SK-N-SH (cell line): ENCODE measurements around the gene SLC26A4. TPM values are rescaled to one million over a fixed set of nuclear protein-coding genes. Genes with fewer than 3 reads are reported as not detected.

Experiments used
- CTCF ChIA-PET: fragments of 300-600, 350-600 bp; formaldehyde crosslinking; extraction: SDS; loops from one replicate; lab custom pipeline; 2021; lab: Yijun Ruan, JAX
- POLR2A ChIA-PET: fragments of 350-600 bp; sonication (Branson Sonifier 250); formaldehyde crosslinking; extraction: SDS; loops from one replicate; lab custom pipeline; 2020; ENCODE audit warnings: antibody characterized with exemption, inconsistent platforms; lab: Yijun Ruan, JAX
- DNase-seq: peaks from one replicate; pipeline ENCODE4 v3.0.0; 2012
- H2AFZ ChIP-seq: fragments of 200-600 bp; sonication (generic); 2 replicates; pipeline ENCODE4 v1.8.1; 2016; ENCODE audit warnings: antibody characterized with exemption, mild to moderate bottlenecking, low read depth
- H3F3A ChIP-seq: fragments of 200-600 bp; sonication (generic); replicated peaks from 2 replicates; pipeline ENCODE3; 2016; ENCODE audit warnings: antibody characterized with exemption, mild to moderate bottlenecking; ENCODE audit not compliant: insufficient read depth
- H3K27ac ChIP-seq, 2 experiments: fragments of 200-500 bp in 1 of 2; fragments of 200-600 bp in 1 of 2; sonication (Bioruptor generic) in 1 of 2; sonication (generic), shearing (Covaris generic) in 1 of 2; 2 replicates each; pipeline versions ENCODE4 v1.5.1 to v1.6.1; 2014 to 2016; ENCODE audit warnings: low read depth in 2 of 2, inconsistent platforms in 1 of 2, low read length in 1 of 2, mild to moderate bottlenecking in 1 of 2, mixed read lengths in 1 of 2
- H3K27me3 ChIP-seq: fragments of 200-600 bp; sonication (generic), shearing (Covaris generic); 2 replicates; pipeline ENCODE4 v1.6.1; 2016; ENCODE audit warnings: mixed run types; ENCODE audit not compliant: insufficient read depth
- H3K36me3 ChIP-seq, 2 experiments: fragments of 200-500 bp in 1 of 2; fragments of 200-600 bp in 1 of 2; sonication (Bioruptor generic) in 1 of 2; sonication (generic) in 1 of 2; replicated peaks in 1 of 2; 2 replicates each; pipeline versions ENCODE3 to v1.5.1; 2014 to 2016; ENCODE audit warnings: low read length in 1 of 2, mild to moderate bottlenecking in 1 of 2; ENCODE audit not compliant: insufficient read depth in 2 of 2, control insufficient read depth in 1 of 2
- H3K4me1 ChIP-seq, 2 experiments: fragments of 200-500 bp in 1 of 2; fragments of 200-600 bp in 1 of 2; sonication (Bioruptor generic) in 1 of 2; sonication (generic), shearing (Covaris generic) in 1 of 2; 2 replicates each; pipeline versions ENCODE4 v1.5.1 to v1.6.1; 2014 to 2016; ENCODE audit warnings: low read depth in 1 of 2, low read length in 1 of 2, mixed run types in 1 of 2; ENCODE audit not compliant: insufficient read depth in 2 of 2, control insufficient read depth in 1 of 2
- H3K4me2 ChIP-seq: fragments of 200-600 bp; sonication (generic), shearing (Covaris generic); 2 replicates; pipeline ENCODE4 v1.6.1; 2017; ENCODE audit warnings: mixed run types
- H3K4me3 ChIP-seq, 2 experiments: fragments of 200-500 bp in 1 of 2; fragments of 200-600 bp in 1 of 2; sonication (Bioruptor generic) in 1 of 2; sonication (generic), shearing (Covaris generic) in 1 of 2; 2 replicates each; pipeline versions ENCODE4 v1.5.1 to v1.8.1; 2014 to 2016; ENCODE audit warnings: low read depth in 2 of 2, inconsistent platforms in 1 of 2, low read length in 1 of 2, mild to moderate bottlenecking in 1 of 2, mixed read lengths in 1 of 2, moderate library complexity in 1 of 2
- H3K79me2 ChIP-seq: fragments of 200-600 bp; sonication (generic); 2 replicates; pipeline ENCODE4 v1.8.1; 2017; ENCODE audit warnings: mild to moderate bottlenecking; ENCODE audit not compliant: insufficient read depth
- H3K9ac ChIP-seq: fragments of 200-600 bp; sonication (generic); 2 replicates; pipeline ENCODE4 v1.6.1; 2017; ENCODE audit warnings: mixed run types
- H3K9me2 ChIP-seq: fragments of 200-600 bp; sonication (generic); 2 replicates; pipeline ENCODE4 v1.6.1; 2017; ENCODE audit warnings: mixed run types
- H3K9me3 ChIP-seq: fragments of 200-600 bp; sonication (generic); 2 replicates; pipeline ENCODE4 v1.6.1; 2017; ENCODE audit warnings: mixed run types, mild to moderate bottlenecking, moderate library complexity
- H4K20me1 ChIP-seq: fragments of 200-600 bp; sonication (generic); 2 replicates; pipeline ENCODE4 v1.6.1; 2017; ENCODE audit warnings: mild to moderate bottlenecking, mixed run types; ENCODE audit not compliant: insufficient read depth
- FOSL2 ChIP-seq: IDR thresholded peaks from 2 replicates; pipeline ENCODE4 v1.4.0; 2012; ENCODE audit warnings: low read depth, mild to moderate bottlenecking, moderate library complexity, borderline replicate concordance
- FOXJ3 ChIP-seq: sonication (generic); formaldehyde crosslinking; IDR thresholded peaks from 2 replicates; pipeline ENCODE4 v1.5.1; 2020; ENCODE audit warnings: mild to moderate bottlenecking, missing genetic modification reagents
- FOXM1 ChIP-seq: IDR thresholded peaks from 2 replicates; pipeline ENCODE4 v1.4.0; 2012; ENCODE audit warnings: low read depth, mild to moderate bottlenecking
- JUND ChIP-seq: IDR thresholded peaks from 2 replicates; pipeline ENCODE4 v1.4.0; 2012
- MAX ChIP-seq: IDR thresholded peaks from 2 replicates; pipeline ENCODE4 v1.4.0; 2012; ENCODE audit warnings: low read depth
- MXI1 ChIP-seq: IDR thresholded peaks from 2 replicates; pipeline ENCODE4 v1.6.1; 2012; ENCODE audit warnings: mild to moderate bottlenecking, low read depth, low read length, improper control_type of control experiment
- PBX3 ChIP-seq: IDR thresholded peaks from 2 replicates; pipeline ENCODE4; 2012
- RCOR1 ChIP-seq: fragments of 150-350 bp; IDR thresholded peaks from 2 replicates; pipeline ENCODE4 v1.6.1; 2017; ENCODE audit warnings: antibody characterized with exemption, low read length
- REST ChIP-seq: IDR thresholded peaks from 2 replicates; pipeline ENCODE4 v1.6.1; 2012; ENCODE audit warnings: mild to moderate bottlenecking, low read depth, low read length, moderate library complexity
- RFX5 ChIP-seq: IDR thresholded peaks from 2 replicates; pipeline ENCODE4 v1.6.1; 2012; ENCODE audit warnings: mild to moderate bottlenecking, improper control_type of control experiment, low read length
- RXRA ChIP-seq: IDR thresholded peaks from 2 replicates; pipeline ENCODE4 v1.4.0; 2012; ENCODE audit warnings: low read depth, mild to moderate bottlenecking, borderline replicate concordance
- TAF1 ChIP-seq: IDR thresholded peaks from 2 replicates; pipeline ENCODE4 v1.6.1; 2012; ENCODE audit warnings: low read depth, mild to moderate bottlenecking, low read length, moderate library complexity, borderline replicate concordance
- TCF12 ChIP-seq: IDR thresholded peaks from 2 replicates; pipeline ENCODE4 v1.4.0; 2012
- YY1 ChIP-seq: IDR thresholded peaks from 2 replicates; pipeline ENCODE4 v1.4.0; 2012; ENCODE audit warnings: low read depth, mild to moderate bottlenecking
- WGBS: methylation state at CpG from one replicate; pipeline ENCODE4 v1.1.6; 2017; ENCODE audit warnings: low lambda C conversion rate; 5-methylcytosine and 5-hydroxymethylcytosine counted together
- polyA plus RNA-seq, 3 experiments: library from polyadenylated mRNA; depleted of rRNA; stranded (reverse); fragments of >200 nt; gene quantifications; 2 replicates each; pipeline ENCODE4 v1.2.3, GENCODE V29; 2012
- TF ChIP-seq, protein P1 (sequence below): IDR thresholded peaks from 2 replicates; pipeline ENCODE4 v1.4.0; 2012; ENCODE audit warnings: low read depth, borderline replicate concordance

Gene SLC26A4
- polyA plus RNA-seq, 1 of the 3 experiments (the other 2 are of a cell fraction) = 0.61 TPM

GRCh38 chr7:107715531-107715930, 54.9 kb downstream of the SLC26A4 start:
- Histone ChIP-seq H3K4me2 (no peak overlapping the region), H2AFZ (no peak overlapping the region), H3K9ac (no peak overlapping the region), H3K36me3 (no peaks in the 10 kb centered on the region), H3K9me3 (no peaks in the 10 kb centered on the region), H3K79me2 (no peaks in the 10 kb centered on the region), H4K20me1 (no peaks in the 10 kb centered on the region), H3K9me2 (no peaks in the 10 kb centered on the region), H3F3A (no peaks in the 10 kb centered on the region), H3K4me1 (no peaks in the 10 kb centered on the region), H3K27ac (no peak overlapping the region), H3K4me3 (no peak overlapping the region), H3K27me3 (no peaks in the 10 kb centered on the region)
- 56% methylated on average over 6 of the region's 6 CpGs for whole genome bisulfite sequencing
- CTCF ChIA-PET = interaction anchor here (0.8 kb wide), 2 partner anchors 22 to 163 kb away, joined by 3 read pairs; no protein-coding TSS in a partner anchor
- POLR2A ChIA-PET = no interaction called here
- TF ChIP-seq JUND = no peak
- no peak for TF ChIP-seq FOXJ3 (CRISPR knock-in tag)
- TF ChIP-seq, protein P1, sequence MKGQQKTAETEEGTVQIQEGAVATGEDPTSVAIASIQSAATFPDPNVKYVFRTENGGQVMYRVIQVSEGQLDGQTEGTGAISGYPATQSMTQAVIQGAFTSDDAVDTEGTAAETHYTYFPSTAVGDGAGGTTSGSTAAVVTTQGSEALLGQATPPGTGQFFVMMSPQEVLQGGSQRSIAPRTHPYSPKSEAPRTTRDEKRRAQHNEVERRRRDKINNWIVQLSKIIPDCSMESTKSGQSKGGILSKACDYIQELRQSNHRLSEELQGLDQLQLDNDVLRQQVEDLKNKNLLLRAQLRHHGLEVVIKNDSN = peak; percentile 61; the same call in 1 of the 2 replicates
- TF ChIP-seq PBX3 = peak; percentile 54
- TF ChIP-seq FOSL2 = peak; percentile 27; the same call in 1 of the 2 replicates
- TF ChIP-seq MAX = 0 out of 2 replicates have a peak, but pooled peaks have one; percentile 32
- peak; percentile 46; the same call in 1 of the 2 replicates for TF ChIP-seq REST
- TF ChIP-seq RXRA = no peak
- TF ChIP-seq TCF12 = peak; percentile 34; the same call in 1 of the 2 replicates
- no peak for DNase-seq

- no peak overlapping the region for H3K9ac ChIP-seq
- no peak overlapping the region for H3K4me3 ChIP-seq
- no peaks in the 10 kb centered on the region for H3K36me3 ChIP-seq
- no peak overlapping the region for H3K27ac ChIP-seq
- H4K20me1 ChIP-seq = no peaks in the 10 kb centered on the region
- H3K4me1 ChIP-seq = no peaks in the 10 kb centered on the region
- no peak overlapping the region for H3K4me2 ChIP-seq
- no peaks in the 10 kb centered on the region for H3K9me2 ChIP-seq
- WGBS = 84% methylated on average over 4 of the region's 4 CpGs
- ChIA-PET CTCF (interaction anchor here (1.2 to 2.4 kb wide), 3 partner anchors 25 to 255 kb away, joined by 4 to 17 read pairs (median 4); no protein-coding TSS in a partner anchor), POLR2A (no interaction called here)
- DNase-seq = no peak
- no peaks in the 10 kb centered on the region for H3K27me3 ChIP-seq
- no peaks in the 10 kb centered on the region for H3K79me2 ChIP-seq
- no peaks in the 10 kb centered on the region for H3K9me3 ChIP-seq
- no peak overlapping the region for H2AFZ ChIP-seq
- no peak for TF ChIP-seq RCOR1
- TF ChIP-seq YY1 = no peak
- TF ChIP-seq TAF1 = no peak
- TF ChIP-seq FOXM1 = no peak
- TF ChIP-seq RFX5 = no peak
- no peak for TF ChIP-seq MXI1
- TF ChIP-seq PBX3 = no peak
- no peaks in the 10 kb centered on the region for H3F3A ChIP-seq
Observed at GRCh38 chr7:107718456-107719193, 58.0 kb downstream of the SLC26A4 start.
